Lower leg skin (tissue), 3 donors: ENCODE data around the gene BANP.

Experiments used
- POLR2A ChIP-seq, 2 donors: fragments of 450-650 bp; IDR thresholded peaks; one replicate each; pipeline ENCODE4 v1.6.1; 2016 to 2017; ENCODE audit warnings: antibody characterized with exemption in 2 of 2, mild to moderate bottlenecking in 1 of 2, moderate library complexity in 1 of 2
- TF ChIP-seq, protein P1 (sequence below), 3 donors: fragments of 450-650 bp; IDR thresholded peaks; one replicate each; pipeline ENCODE4 v1.5.1; 2016; ENCODE audit warnings: antibody characterized with exemption in 3 of 3, mild to moderate bottlenecking in 3 of 3, moderate library complexity in 2 of 3

DNA sequence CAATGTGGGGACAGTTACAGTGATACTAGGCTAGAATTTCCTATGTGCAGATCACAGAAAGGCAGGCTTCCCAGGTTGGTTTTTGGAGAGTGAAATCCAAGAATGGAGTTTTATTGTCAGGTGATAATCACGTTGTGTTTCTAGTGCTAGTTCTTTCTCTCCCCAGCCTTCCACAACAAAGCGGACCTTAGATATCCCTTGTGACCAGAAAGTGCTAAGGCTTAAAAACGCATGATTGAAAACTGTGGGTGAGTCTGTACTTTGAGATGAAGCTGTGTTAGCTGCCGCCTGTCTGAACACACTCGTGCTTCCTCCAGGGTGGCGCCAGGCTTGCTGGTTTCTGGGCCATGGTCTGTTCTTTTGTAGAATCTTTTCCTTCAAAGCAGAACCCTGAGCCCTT lies 52.1 kb downstream of the BANP start:
- TF ChIP-seq, protein P1, sequence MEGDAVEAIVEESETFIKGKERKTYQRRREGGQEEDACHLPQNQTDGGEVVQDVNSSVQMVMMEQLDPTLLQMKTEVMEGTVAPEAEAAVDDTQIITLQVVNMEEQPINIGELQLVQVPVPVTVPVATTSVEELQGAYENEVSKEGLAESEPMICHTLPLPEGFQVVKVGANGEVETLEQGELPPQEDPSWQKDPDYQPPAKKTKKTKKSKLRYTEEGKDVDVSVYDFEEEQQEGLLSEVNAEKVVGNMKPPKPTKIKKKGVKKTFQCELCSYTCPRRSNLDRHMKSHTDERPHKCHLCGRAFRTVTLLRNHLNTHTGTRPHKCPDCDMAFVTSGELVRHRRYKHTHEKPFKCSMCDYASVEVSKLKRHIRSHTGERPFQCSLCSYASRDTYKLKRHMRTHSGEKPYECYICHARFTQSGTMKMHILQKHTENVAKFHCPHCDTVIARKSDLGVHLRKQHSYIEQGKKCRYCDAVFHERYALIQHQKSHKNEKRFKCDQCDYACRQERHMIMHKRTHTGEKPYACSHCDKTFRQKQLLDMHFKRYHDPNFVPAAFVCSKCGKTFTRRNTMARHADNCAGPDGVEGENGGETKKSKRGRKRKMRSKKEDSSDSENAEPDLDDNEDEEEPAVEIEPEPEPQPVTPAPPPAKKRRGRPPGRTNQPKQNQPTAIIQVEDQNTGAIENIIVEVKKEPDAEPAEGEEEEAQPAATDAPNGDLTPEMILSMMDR (IDR thresholded peaks at IDR 0.05), result no peak
- TF ChIP-seq POLR2A (IDR thresholded peaks at IDR 0.05), result no peak
